ENCODE results near the gene SEPTIN7.

SEPTIN7 gene

GRCh38 chr7:35758421-35758820 is 42.4 kb upstream of the SEPTIN7 start:
- no peak overlapping the region for H3K4me2 ChIP-seq (ENCODE audit: low read length)
- H3K9me2 ChIP-seq (ENCODE audit: low read depth, low read length): no peaks in the 10 kb centered on the region
- no peaks in the 10 kb centered on the region for H3K4me1 ChIP-seq (ENCODE audit: insufficient read depth, low read length, severe bottlenecking)
- H3K27ac ChIP-seq (ENCODE audit: low read depth, low read length, poor library complexity, severe bottlenecking): no peak overlapping the region
- no peaks in the 10 kb centered on the region for H3K27me3 ChIP-seq (ENCODE audit: insufficient read depth, low read length)
- H3K9me3 ChIP-seq (ENCODE audit: low read length): no peaks in the 10 kb centered on the region
- no peak overlapping the region for H3K4me3 ChIP-seq (ENCODE audit: low read depth, low read length, poor library complexity, severe bottlenecking)
- no peak overlapping the region for H2AFZ ChIP-seq (ENCODE audit: low read length)
- no peaks in the 10 kb centered on the region for H3K36me3 ChIP-seq (ENCODE audit: insufficient read depth, low read length)
- H4K20me1 ChIP-seq (ENCODE audit: insufficient read depth, low read length): no peaks in the 10 kb centered on the region
- H3K79me2 ChIP-seq (ENCODE audit: insufficient read depth, low read length): no peaks in the 10 kb centered on the region
- H3F3A ChIP-seq (ENCODE audit: insufficient read depth, low read length): no peaks in the 10 kb centered on the region
- H3K9ac ChIP-seq (ENCODE audit: low read length): no peak overlapping the region
- no peak for TF ChIP-seq CTCF (IDR thresholded peaks at IDR 0.05; ENCODE audit: low read length)
- no peak for TF ChIP-seq EZH2 (IDR thresholded peaks at IDR 0.05; ENCODE audit: borderline replicate concordance, low read length)

- Histone ChIP-seq H3K27ac (ENCODE audit: low read depth, low read length, poor library complexity, severe bottlenecking) (no peak overlapping the region), H3K79me2 (ENCODE audit: insufficient read depth, low read length) (no peaks in the 10 kb centered on the region), H3K4me2 (ENCODE audit: low read length) (no peak overlapping the region), H3K4me3 (ENCODE audit: low read depth, low read length, poor library complexity, severe bottlenecking) (no peak overlapping the region), H3K27me3 (ENCODE audit: insufficient read depth, low read length) (no peaks in the 10 kb centered on the region), H3K9me3 (ENCODE audit: low read length) (no peaks in the 10 kb centered on the region), H3K9me2 (ENCODE audit: low read depth, low read length) (no peaks in the 10 kb centered on the region), H3F3A (ENCODE audit: insufficient read depth, low read length) (no peaks in the 10 kb centered on the region), H4K20me1 (ENCODE audit: insufficient read depth, low read length) (no peaks in the 10 kb centered on the region), H2AFZ (ENCODE audit: low read length) (no peak overlapping the region), H3K4me1 (ENCODE audit: insufficient read depth, low read length, severe bottlenecking) (no peaks in the 10 kb centered on the region), H3K36me3 (ENCODE audit: insufficient read depth, low read length) (no peaks in the 10 kb centered on the region), H3K9ac (ENCODE audit: low read length) (no peak overlapping the region)
- TF ChIP-seq EZH2 (IDR thresholded peaks at IDR 0.05; ENCODE audit: borderline replicate concordance, low read length): no peak
- TF ChIP-seq CTCF (IDR thresholded peaks at IDR 0.05; ENCODE audit: low read length): no peak
Observed at GRCh38 chr7:35760143-35760745, 40.6 kb upstream of the SEPTIN7 start.

- no peaks in the 10 kb centered on the region for H3K9me2 ChIP-seq (ENCODE audit: low read depth, low read length)
- no peaks in the 10 kb centered on the region for H3K79me2 ChIP-seq (ENCODE audit: insufficient read depth, low read length)
- no peak overlapping the region for H2AFZ ChIP-seq (ENCODE audit: low read length)
- no peaks in the 10 kb centered on the region for H3K27me3 ChIP-seq (ENCODE audit: insufficient read depth, low read length)
- no peak overlapping the region for H3K4me2 ChIP-seq (ENCODE audit: low read length)
- no peak overlapping the region for H3K4me3 ChIP-seq (ENCODE audit: low read depth, low read length, poor library complexity, severe bottlenecking)
- H3F3A ChIP-seq (ENCODE audit: insufficient read depth, low read length): no peaks in the 10 kb centered on the region
- H3K27ac ChIP-seq (ENCODE audit: low read depth, low read length, poor library complexity, severe bottlenecking): no peak overlapping the region
- H3K4me1 ChIP-seq (ENCODE audit: insufficient read depth, low read length, severe bottlenecking): no peaks in the 10 kb centered on the region
- no peaks in the 10 kb centered on the region for H4K20me1 ChIP-seq (ENCODE audit: insufficient read depth, low read length)
- H3K9ac ChIP-seq (ENCODE audit: low read length): no peak overlapping the region
- TF ChIP-seq CTCF (IDR thresholded peaks at IDR 0.05; ENCODE audit: low read length) (no peak), EZH2 (IDR thresholded peaks at IDR 0.05; ENCODE audit: borderline replicate concordance, low read length) (no peak)
- H3K9me3 ChIP-seq (ENCODE audit: low read length): no peaks in the 10 kb centered on the region
- H3K36me3 ChIP-seq (ENCODE audit: insufficient read depth, low read length): no peaks in the 10 kb centered on the region
Observed at GRCh38 chr7:35761871-35762677, 38.8 kb upstream of the SEPTIN7 start.

Measured in OCI-LY1 (cell line).